ACC112 (cell line): ENCODE data around the gene XPR1.
"Not testable (repeated sequence)": the region's sequence is repeated elsewhere in the genome, so short reads cannot be mapped to it uniquely, and the experiment has no call there.

Experiments used
- H2AFZ ChIP-seq: fragments of 200-600 bp; sonication (generic); one replicate; pipeline ENCODE4 v1.6.0; 2017; ENCODE audit warnings: antibody characterized with exemption, low read length; ENCODE audit not compliant: unreplicated experiment
- H3K27ac ChIP-seq: fragments of 200-600 bp; sonication (generic); 2 replicates; pipeline ENCODE4 v1.5.1; 2014; ENCODE audit warnings: low read depth, mild to moderate bottlenecking, antibody characterized with exemption, low read length, moderate library complexity
- H3K27me3 ChIP-seq: fragments of 200-600 bp; sonication (generic); 2 replicates; pipeline ENCODE4 v1.6.1; 2014; ENCODE audit warnings: mild to moderate bottlenecking, antibody characterized with exemption, low read length, moderate library complexity, mixed read lengths; ENCODE audit not compliant: insufficient read depth
- H3K36me3 ChIP-seq: fragments of 200-600 bp; sonication (generic); 2 replicates; pipeline ENCODE4 v1.6.1; 2016; ENCODE audit warnings: mild to moderate bottlenecking, antibody characterized with exemption, low read length, moderate library complexity, mixed read lengths; ENCODE audit not compliant: insufficient read depth
- H3K4me1 ChIP-seq: fragments of 200-600 bp; sonication (generic); one replicate; pipeline ENCODE4 v1.6.1; 2016; ENCODE audit warnings: low read length, mixed read lengths; ENCODE audit not compliant: insufficient read depth, unreplicated experiment, control insufficient read depth
- H3K4me3 ChIP-seq: fragments of 200-600 bp; sonication (generic); 2 replicates; pipeline ENCODE4 v1.5.1; 2014; ENCODE audit warnings: mild to moderate bottlenecking, low read depth, low read length
- H3K79me2 ChIP-seq: fragments of 200-600 bp; sonication (generic); one replicate; pipeline ENCODE4 v1.6.0; 2016; ENCODE audit warnings: low read length; ENCODE audit not compliant: control insufficient read depth, unreplicated experiment, insufficient read depth

The XPR1 gene

DNA sequence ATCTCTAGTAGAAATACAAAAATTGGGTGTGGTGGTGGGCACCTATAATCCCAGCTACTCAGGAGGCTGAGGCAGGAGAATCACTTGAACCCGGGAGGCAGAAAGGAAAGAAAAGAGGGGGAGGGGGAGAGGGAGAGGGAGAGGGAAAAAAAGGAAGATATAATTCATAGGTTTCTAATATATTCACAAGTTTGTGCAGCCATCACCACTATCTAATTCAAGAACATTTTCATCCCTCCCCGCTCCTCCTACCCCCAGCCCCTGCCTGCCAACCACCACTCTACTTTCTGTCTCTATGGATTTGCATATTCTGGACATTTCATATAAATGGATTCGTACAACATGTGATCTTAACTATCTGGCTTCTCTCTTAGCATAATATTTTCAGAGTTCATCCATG, 147.8 kb downstream of the XPR1 start:
- H2AFZ ChIP-seq, result no peak overlapping the region
- H3K27me3 ChIP-seq, result no peaks in the 10 kb centered on the region
- no peaks in the 10 kb centered on the region for H3K36me3 ChIP-seq
- H3K79me2 ChIP-seq, result no peaks in the 10 kb centered on the region
- no peak overlapping the region for H3K27ac ChIP-seq
- no peak overlapping the region for H3K4me3 ChIP-seq
- H3K4me1 ChIP-seq, result no peaks in the 10 kb centered on the region

- Histone ChIP-seq H3K4me3 (no peak overlapping the region), H3K27me3 (no peaks in the 10 kb centered on the region), H3K79me2 (no peaks in the 10 kb centered on the region), H3K27ac (no peak overlapping the region), H2AFZ (no peak overlapping the region), H3K4me1 (peaks cover 5% of the 10 kb centered on the region), H3K36me3 (no peaks in the 10 kb centered on the region)
Measured at GRCh38 chr1:180781718-180782117, 149.9 kb downstream of the XPR1 start.

DNA sequence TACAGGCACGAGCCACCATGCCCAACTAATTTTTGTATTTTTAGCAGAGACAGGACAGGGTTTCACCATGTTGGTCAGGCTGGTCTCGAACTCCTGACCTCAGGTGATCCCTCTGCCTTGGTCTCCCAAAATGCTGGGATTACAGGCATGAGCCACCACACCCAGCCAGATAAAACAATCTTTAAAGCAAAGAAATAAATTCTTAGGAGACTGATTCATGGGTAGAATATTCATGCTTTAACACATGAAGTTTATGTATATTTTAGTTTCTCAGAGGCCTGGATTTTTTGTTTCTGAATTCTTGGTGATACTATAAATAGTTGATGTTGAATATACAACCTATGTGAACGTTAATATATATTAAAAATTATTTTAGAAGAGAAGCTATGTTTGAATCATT, 153.5 kb downstream of the XPR1 start:
- H3K79me2 ChIP-seq, result no peaks in the 10 kb centered on the region

GRCh38 chr1:180785887-180786286, 154.1 kb downstream of the XPR1 start:
- Histone ChIP-seq H2AFZ (no peak overlapping the region), H3K79me2 (no peaks in the 10 kb centered on the region), H3K27ac (no peak overlapping the region), H3K4me3 (no peak overlapping the region), H3K4me1 (peaks cover 11% of the 10 kb centered on the region), H3K27me3 (no peaks in the 10 kb centered on the region), H3K36me3 (no peaks in the 10 kb centered on the region)

More for the DNA sequence above, 153.5 kb downstream of the XPR1 start:
- Histone ChIP-seq H3K27me3 (no peaks in the 10 kb centered on the region), H3K4me1 (peaks cover 11% of the 10 kb centered on the region), H3K4me3 (no peak overlapping the region), H3K36me3 (no peaks in the 10 kb centered on the region), H2AFZ (no peak overlapping the region), H3K27ac (no peak overlapping the region)

DNA sequence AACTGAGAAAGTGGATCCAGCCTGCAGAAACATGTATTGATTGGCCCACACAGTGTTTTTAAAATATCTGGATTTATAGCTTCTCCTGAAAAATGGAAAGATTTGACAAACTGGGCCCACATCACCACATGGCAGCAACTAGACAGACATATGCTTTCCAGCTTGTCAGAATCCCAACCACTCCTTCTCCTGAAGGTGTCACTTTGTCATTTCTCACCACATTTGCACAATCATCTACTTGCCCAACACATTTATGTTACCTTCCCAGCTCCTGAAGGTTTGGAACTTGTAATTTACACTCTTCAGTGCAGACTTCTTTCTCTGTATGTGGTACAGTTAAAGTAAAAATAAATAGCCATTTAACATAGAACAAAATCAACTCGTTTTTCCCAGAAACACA, 154.8 kb downstream of the XPR1 start:
- no peaks in the 10 kb centered on the region for H3K79me2 ChIP-seq
- H3K4me3 ChIP-seq, result no peak overlapping the region
- no peak overlapping the region for H2AFZ ChIP-seq
- H3K27ac ChIP-seq, result no peak overlapping the region
- H3K27me3 ChIP-seq, result no peaks in the 10 kb centered on the region
- H3K36me3 ChIP-seq, result no peaks in the 10 kb centered on the region
- peaks cover 12% of the 10 kb centered on the region for H3K4me1 ChIP-seq

DNA sequence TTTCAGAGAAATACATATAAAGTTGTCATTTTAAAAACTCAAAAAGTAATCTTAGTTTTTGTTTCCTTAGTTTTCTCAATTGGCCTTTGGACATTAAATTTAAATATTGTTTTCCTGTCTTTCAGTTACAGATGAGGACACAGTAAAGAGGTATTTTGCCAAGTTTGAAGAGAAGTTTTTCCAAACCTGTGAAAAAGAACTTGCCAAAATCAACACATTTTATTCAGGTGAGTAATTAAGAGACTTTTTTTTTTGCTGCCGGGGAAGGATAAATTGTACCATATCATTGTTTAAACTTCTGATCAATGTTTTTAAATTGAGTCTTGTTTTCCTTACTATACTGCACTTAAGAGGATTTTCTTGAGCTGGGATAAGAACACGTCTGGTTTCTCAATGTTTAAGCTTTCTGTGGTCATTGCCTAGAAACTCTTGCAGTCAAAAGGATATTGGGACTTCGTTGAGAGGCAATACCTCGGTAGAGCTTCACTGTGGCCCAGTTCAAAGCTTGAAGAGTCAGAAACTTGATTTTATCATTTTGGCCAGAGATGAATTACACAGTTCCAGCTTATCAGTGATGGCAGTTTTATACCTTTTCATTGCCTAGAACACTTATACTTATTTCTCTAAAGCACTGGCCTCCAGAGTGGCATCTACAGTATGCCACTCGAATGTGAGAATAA, 155.9 kb downstream of the XPR1 start:
- Histone ChIP-seq H3K36me3 (no peaks in the 10 kb centered on the region), H3K27me3 (no peaks in the 10 kb centered on the region), H2AFZ (no peak overlapping the region), H3K79me2 (no peaks in the 10 kb centered on the region), H3K4me3 (no peak overlapping the region), H3K4me1 (peaks cover 23% of the 10 kb centered on the region), H3K27ac (no peak overlapping the region)

DNA sequence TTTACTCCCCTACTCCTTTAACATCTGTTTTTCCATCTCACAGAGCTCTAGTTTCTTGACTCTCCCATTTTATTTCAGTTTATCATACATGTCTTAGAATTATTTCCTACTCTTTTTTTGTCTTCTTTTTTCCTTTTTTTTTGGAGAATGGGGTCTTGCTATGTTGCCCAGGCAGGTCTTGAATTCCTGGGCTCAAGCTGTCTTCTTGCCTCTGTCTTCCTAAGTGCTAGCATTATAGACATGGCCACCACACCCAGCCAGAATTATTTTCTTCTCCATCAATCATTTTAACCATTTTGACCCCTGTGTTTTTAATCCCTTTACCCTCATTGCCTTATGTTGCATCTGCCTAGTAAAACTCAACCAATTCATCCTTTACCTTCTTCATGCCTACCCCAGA, 157.6 kb downstream of the XPR1 start:
- H3K27me3 ChIP-seq, result no peaks in the 10 kb centered on the region
- H3K36me3 ChIP-seq, result no peaks in the 10 kb centered on the region
- H3K79me2 ChIP-seq, result peaks cover 2% of the 10 kb centered on the region
- H2AFZ ChIP-seq, result no peak overlapping the region
- no peak overlapping the region for H3K27ac ChIP-seq
- peaks cover 37% of the 10 kb centered on the region for H3K4me1 ChIP-seq
- H3K4me3 ChIP-seq, result no peak overlapping the region

DNA sequence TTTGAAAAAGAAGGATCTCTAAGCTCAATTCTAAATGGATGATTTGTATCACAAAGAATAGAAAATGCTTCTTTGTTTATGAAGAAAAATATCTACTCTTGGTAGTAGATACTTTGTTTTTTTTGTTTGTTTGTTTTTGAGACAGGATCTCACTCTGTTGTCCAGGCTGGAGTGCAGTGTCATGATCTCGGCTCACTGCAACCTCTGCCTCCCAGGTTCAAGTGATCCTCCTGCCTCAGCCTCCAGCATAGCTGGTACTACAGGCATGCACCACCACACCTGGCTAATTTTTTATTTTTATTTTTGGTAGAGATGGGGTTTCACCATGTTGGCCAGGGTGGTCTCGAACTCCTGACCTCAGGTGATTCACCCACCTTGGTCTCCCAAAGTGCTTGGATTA, 159.3 kb downstream of the XPR1 start:
- not testable (repeated sequence) for H3K79me2 ChIP-seq, H3K27ac ChIP-seq, H3K36me3 ChIP-seq, H3K27me3 ChIP-seq, H2AFZ ChIP-seq, H3K4me3 ChIP-seq
- H3K4me1 ChIP-seq, result peaks cover 34% of the 10 kb centered on the region

DNA sequence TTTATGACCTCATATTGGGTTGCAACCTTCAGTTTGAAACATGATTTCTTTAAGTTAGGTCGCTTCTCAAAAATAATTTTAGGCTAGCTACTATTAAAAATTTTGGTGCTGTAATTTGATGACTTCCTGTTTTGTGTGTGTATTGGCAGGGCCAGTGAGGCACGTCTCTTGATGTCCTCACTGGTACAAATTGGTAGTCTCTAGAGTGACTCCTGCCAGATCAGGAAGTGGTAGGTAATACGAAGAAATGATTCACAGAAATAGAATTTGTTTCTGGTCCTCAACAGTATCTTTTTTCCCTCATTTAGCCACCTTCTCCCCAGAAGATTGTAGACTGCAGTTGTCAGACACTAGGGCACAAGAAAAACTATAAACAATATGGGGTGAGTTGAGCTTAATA, 160.0 kb downstream of the XPR1 start:
- peaks cover 2% of the 10 kb centered on the region for H3K79me2 ChIP-seq
- peaks cover 34% of the 10 kb centered on the region for H3K4me1 ChIP-seq
- H3K27ac ChIP-seq, result peak overlapping the region; percentile 52
- peak overlapping the region; percentile 21 for H2AFZ ChIP-seq
- peak overlapping the region; percentile 35; the same call in 1 of the 2 replicates for H3K4me3 ChIP-seq
- H3K36me3 ChIP-seq, result no peaks in the 10 kb centered on the region
- no peaks in the 10 kb centered on the region for H3K27me3 ChIP-seq

DNA sequence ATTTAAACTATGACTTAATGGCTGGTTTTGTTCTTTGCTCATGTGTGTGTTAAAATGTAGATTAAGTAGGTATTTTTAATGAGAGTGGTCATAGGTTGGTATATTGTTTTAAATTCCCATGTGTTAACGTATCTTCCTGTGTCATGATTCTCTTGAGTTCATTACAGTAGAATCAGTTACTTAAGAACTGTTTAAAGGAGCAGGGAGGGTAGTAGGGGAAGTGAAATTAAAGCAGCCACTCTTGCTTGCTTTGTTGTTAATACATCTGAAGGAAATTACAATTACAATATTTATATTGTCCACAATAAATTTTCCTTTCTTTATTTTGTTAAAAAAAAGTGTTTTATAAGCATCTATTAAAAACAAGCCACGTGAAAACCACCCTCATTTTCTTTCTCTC, 161.6 kb downstream of the XPR1 start:
- Histone ChIP-seq H3K79me2 (peaks cover 2% of the 10 kb centered on the region), H3K27ac (no peak overlapping the region), H3K36me3 (no peaks in the 10 kb centered on the region), H2AFZ (no peak overlapping the region), H3K27me3 (no peaks in the 10 kb centered on the region), H3K4me1 (peaks cover 28% of the 10 kb centered on the region), H3K4me3 (no peak overlapping the region)

DNA sequence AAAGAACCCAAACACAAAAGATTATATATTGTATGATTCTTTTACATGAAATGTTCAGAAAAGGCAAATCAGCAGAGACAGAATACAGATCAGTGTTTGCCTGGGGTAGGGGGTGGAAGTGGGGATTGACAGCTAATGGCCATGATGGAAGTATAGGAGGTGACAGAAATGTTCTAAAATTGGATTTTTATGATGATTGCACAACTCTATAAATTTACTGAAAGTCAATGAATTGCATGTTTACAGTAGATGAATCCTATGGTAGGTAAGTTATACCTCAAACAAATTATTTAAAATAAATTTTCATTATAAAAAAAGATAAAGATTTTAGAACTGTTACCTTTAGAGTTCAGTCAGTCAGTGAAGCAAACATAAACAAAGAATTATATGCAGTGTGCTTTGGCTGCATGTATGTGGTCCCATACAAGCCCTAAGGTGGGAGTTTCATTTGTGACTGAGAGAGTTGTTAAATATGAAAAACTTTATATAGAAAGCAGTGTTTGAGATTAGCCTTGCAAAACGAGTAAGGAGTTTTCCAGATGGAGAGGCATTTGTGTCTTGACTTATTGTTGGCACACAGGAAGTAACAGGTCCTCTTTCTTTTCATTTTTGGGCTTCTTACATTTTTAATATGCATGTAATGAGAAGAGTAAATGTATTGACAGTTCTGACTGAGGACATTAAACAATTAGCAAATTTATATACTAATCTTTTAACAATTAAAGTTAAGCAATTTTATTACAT, 165.2 kb downstream of the XPR1 start:
- Histone ChIP-seq H3K36me3 (no peaks in the 10 kb centered on the region), H2AFZ (no peak overlapping the region), H3K4me1 (peaks cover 22% of the 10 kb centered on the region), H3K4me3 (no peak overlapping the region), H3K27me3 (no peaks in the 10 kb centered on the region), H3K27ac (no peak overlapping the region), H3K79me2 (peaks cover 2% of the 10 kb centered on the region)
